Stimulated activated naive CD8-positive, alpha-beta T cell treated with anti-CD3 and anti-CD28 coated beads, Interleukin-15, Interleukin-2, amounts not matched to agents 100 U/mL and 50 U/mL, for 24 hours (primary cell): ENCODE measurements around the gene MRPL40.
"Not testable (repeated sequence)": the region's sequence is repeated elsewhere in the genome, so short reads cannot be mapped to it uniquely, and the experiment has no call there.

Experiments used
- ATAC-seq: fragments of 150-1000 bp; cut with Tn5 transposase; one replicate; pipeline ENCODE4 v1.10.0; 2021
- DNase-seq: peaks from one replicate; pipeline ENCODE4 v3.0.0; 2021

Gene MRPL40

DNA sequence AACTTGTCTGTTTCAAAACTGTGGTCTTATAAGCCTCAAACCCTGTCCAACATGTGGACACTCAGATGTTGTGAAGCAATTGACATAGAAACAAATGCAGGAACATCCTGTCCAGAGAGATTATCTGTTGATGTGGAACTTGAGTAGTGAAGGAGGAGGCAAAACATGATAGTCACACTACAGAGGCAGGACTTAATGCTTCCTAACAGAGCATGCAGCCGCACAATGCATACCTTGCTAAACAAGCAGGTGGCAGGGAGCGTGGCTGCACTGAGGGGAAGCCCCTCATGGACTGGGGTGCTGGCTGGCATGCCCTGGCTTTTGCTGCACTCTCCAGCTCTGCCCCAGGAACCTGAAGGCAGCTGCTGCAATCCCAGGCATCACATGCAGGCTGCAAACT lies 9.8 kb downstream of the MRPL40 start:
- DNase-seq (no peak), ATAC-seq (no peak)

DNA sequence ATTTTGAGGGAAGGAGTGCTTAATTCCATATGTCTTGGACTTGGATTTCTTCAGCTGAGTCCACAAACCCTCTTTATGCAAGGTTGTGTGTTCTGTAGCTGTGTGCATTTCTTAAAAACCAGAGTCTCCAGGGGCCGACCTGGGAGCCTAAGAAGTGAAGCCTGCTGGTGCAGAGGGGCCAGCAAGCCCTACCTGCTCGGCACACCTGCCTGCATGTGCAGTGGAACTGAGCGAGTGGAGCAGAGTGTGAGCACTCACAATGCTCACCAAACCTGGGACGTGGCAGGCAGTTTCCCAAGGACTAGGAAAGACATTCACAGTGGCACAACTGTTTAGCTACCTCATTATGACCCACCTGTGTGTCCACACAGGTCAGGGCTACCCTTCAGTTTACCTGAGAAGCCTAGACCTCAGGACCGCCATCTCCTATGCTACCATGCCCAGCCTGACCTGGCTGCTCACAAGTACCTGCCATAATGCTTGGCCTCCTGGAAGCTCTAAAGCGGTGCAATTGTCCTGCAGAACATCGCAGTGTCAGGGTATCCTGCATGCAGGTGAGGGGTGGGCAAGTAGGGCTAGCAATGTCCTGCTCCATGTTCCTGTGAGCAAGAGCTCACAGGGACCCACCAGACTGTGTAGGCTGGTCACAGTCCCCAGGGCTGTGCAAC lies 11.3 kb downstream of the MRPL40 start:
- no peak for ATAC-seq
- DNase-seq = no peak

DNA sequence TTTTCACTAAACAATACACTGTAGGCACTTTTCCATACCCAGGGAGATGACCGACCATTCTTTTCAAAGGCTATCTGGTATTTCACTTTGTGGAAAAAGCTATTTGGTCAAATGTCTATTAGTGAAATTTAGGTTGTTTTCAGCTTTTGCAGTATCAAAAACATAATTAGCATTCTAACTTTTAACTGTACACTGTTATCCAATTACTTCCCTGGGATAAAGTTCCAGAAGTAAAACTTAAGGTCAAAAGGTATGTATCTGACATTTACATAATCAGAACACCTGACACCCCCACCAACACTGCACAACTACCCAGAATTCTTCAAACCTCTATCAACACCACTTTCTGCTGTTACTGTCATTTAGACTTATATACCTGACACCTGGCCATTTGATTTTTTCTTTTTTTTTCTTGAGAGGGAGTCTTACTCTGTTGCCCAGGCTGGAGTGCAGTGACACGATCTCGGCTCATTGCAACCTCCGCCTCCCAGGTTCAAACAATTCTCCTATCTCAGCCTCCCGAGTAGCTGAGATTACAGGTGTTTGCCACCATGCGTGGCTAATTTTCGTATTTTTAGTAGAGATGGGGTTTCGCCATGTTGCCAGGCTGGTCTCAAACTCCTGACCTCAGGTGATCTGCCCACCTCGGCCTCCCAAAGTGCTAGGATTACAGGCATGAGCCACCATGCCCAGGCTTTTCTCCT lies 13.1 kb downstream of the MRPL40 start:
- not testable (repeated sequence) for DNase-seq, ATAC-seq

DNA sequence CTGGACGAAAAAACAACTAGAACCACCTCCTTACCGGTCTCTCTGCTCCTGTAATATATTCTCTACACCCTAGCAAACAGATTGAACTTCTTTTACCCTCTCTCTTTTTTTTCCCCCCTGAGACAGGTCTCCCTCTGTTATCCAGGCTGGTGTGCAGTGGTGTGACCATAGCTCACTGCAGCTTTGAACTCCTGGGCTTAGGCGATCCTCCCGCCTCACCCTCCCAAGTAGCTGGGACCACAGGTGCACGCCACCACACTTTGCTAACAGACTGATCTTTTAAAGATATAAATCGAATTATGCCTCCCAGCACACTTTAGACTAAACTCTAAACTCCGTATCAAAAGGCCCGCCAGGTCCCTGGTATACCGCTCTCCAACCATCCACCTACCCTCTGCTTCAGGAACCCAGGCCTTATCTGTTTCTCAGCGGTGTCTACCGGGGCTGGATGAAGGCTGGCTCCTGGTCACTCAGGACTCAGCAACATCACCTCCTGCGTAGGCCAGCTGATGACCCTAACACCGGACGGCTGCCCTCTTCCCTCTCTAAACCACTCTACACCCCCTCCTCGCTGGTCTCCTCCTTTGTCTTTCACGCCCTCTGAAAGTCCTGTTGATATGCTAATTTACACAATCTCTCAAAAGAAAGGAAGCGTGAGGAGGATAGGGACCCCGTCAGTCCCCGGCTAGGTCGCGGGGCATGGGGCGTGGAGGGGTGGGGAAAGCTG lies 14.4 kb downstream of the MRPL40 start:
- no peak for ATAC-seq
- no peak for DNase-seq

- ATAC-seq = peak; percentile 91
- peak; percentile 84 for DNase-seq
Observed at GRCh38 chr22:19447330-19448075, 15.2 kb downstream of the MRPL40 start, which contains the start of gene C22orf39. Gene C22orf39 (minus strand): TSS chr22:19447711. CDS start chr22:19447688, 23 bp downstream.

GRCh38 chr22:19448076-19448607 lies 15.8 kb downstream of the MRPL40 start:
- peak; percentile 17 for ATAC-seq

DNA sequence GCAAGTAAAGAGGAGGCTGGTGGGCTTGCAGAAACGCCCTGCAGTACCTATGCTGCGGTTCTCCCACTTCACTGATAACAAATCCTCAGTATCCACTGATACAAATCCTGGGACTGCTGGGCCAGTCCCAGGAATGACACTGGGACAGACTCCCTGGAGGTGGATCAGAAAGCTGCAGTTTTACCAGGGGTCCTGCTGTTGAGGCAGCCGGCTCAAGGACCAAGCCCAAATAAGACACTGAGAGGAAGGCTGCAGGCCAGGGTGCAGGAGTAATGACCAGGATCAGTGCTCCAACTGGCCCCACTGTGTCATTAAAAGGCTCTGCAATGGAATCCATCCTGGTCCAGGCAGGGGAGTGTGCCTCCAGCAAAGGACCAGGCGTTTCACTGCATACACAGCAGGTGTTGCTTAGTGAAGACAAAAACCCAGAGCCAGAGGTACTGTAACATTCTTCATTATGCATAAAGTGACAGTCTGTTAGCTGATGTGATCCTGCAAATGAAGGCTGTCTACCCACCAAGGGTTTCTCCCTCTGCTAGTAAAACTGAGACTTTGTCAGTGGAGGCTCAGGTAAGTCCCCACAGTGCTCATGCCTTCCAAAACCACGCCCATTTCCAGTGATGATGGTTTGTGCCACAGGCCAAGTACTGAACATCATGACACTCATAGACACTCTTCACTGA lies 16.5 kb downstream of the MRPL40 start:
- ATAC-seq (peak; percentile 62), DNase-seq (peak; percentile 47)

More at GRCh38 chr22:19448076-19448607, 15.8 kb downstream of the MRPL40 start:
- peak; percentile 27 for DNase-seq

DNA sequence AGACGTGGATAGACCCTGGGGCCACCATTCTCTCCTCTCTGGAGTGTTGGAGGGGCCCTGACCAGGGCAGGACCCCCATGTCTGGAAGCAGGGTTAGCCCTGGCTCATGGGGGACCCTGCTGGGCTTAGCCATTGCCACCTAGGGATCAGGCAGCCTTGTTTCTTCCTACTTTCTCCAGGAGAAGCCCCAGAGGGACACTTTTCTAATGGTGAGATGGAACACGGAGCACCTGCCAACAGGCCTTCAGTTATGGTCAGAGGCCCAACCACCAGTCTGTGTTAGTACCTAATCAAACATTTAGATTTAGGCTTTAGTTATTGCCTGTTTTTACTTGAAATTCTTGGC lies 17.1 kb downstream of the MRPL40 start:
- DNase-seq = no peak
- ATAC-seq = no peak

DNA sequence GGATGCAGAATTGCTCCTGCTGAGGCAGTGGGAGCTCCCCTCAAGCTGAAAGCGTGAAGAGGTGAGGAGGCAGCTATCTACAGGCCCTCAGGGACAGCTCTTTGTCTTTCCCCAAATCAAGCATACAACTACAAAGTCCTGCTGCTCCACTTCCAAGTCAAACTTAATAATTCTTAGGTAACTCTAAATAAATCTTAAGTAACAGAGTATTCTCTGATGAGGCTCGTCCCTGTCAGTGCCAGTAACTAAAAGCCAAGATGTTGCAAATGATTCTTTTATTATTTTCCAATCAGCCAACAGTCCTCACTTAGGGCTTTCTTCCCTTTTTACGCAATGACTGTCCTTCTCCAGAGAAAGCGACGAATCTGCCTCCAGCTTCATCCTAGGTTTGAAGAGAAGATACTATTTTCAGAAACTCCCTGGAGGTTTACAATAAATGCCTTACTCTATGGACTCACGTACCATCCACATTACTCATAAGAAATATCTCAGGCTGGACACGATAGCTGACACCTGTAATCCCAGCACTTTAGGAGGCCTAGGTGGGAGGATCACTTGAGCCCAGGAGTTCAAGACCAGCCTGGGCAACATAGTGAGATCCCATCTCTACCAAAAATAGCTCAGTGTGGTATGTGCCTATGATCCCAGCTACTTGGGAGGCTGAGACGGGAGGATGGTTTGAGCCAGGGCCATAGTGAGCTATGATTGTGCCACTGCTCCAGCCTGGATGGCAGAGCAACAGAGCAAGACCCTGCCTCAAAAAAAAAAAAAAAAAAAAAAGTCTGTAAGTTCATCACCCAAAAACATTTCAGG lies 18.2 kb downstream of the MRPL40 start:
- no peak for ATAC-seq
- DNase-seq = no peak

GRCh38 chr22:19451570-19451969 lies 19.2 kb downstream of the MRPL40 start:
- ATAC-seq = no peak
- no peak for DNase-seq

DNA sequence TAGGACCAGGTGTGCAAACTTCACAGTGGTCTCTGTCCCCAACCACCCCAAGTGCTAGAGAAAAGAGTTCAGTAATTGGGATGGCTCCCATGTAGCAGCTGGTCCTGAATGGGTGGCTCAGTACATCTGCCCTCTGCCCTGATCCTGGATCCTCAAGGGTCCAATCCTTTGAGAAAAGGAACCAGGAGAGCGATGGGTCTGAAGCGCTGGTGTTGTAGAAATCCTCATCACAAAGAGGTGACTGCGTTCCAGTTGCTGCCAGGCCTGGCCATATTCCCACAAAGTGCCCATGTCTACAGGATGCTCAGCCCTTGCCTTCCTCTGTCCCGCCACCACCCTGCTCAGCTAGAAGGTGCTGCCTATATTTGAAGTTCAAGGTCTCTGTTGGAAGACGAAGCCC lies 21.4 kb downstream of the MRPL40 start:
- no peak for DNase-seq
- no peak for ATAC-seq

GRCh38 chr22:19454156-19454555 lies 21.8 kb downstream of the MRPL40 start:
- ATAC-seq (no peak), DNase-seq (no peak)

DNA sequence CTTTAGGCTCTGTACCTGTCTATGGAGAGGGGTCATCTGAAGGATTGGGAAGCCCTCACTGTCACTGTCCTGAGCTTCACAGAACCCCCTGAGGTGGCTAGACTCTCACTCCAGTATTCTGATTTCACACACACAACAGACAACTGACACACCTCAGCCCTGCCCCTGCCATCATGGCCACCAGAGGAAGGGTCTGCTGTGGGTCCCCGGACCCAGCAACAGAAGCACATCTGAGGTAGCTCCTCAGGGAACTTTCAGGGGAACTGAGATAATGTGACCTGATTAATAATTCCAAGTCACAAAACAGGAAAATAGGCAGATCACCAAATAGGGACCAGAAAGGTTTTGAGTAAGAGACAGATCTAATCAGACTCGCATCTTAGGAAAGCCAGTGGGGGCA lies 22.7 kb downstream of the MRPL40 start:
- no peak for ATAC-seq
- DNase-seq = no peak

- ATAC-seq (no peak), DNase-seq (no peak)
Observed at GRCh38 chr22:19455585-19456370, 23.4 kb downstream of the MRPL40 start.

DNA sequence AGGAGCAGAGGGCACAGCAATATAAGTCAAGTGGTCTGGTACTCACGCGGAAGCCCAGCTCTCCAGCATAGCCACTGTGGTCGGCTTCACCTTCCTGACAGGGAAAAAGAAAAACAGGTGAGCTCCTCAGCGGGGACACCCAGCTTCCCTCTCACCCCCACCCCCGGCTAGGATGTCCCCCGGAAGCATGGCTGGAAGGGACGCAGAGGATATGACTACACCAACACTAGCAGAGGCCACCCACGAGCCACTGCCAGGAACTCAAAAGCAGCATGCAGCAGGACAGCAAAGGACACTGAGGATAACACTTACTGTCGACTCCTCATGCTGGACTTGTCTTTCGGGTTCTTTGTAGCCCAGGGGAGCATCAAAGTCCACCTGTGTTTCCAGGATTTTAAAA lies 24.2 kb downstream of the MRPL40 start:
- no peak for ATAC-seq
- DNase-seq = no peak

- ATAC-seq = peak; percentile 14
- no peak for DNase-seq
Observed at GRCh38 chr22:19457828-19458428, 25.6 kb downstream of the MRPL40 start.

GRCh38 chr22:19460036-19460435 lies 27.7 kb downstream of the MRPL40 start:
- ATAC-seq = no peak
- no peak for DNase-seq

DNA sequence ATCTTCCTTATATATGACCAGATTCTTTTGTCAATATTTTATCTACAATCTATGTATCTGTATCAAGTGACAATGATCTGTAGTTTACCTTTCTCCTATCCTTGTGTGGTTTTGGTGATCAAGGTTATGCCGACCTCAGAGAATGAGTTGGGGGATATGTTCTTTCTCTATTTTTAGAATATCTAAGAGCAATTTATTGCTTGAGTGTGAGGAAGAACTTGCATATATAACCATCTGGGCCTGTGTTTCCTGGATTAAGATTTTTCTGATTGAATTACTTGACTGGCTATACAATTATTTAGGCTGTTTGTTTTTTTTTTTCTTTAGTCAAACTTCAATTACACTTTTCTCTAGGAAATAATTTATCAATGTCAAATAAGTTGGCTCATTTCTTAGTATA lies 29.2 kb downstream of the MRPL40 start:
- ATAC-seq (no peak), DNase-seq (no peak)

DNA sequence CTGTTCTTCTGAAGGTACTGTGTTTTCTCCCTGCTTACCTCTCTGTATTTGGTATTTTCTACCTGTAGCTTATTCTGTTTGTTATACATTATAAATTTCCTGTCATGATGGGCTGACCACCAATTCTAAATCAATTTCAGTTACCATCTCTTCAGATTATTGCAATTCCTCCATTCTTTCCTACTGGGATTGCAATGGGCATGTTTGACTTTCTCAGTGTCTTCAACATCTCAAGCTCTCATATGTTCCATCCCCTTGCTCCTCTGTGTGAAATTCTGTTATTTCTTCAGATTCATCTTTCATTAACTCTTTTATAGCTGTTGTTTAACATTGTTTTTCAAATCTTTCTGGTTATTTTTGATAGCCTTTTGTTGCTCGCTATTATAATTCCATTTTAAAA lies 30.7 kb downstream of the MRPL40 start:
- DNase-seq = no peak
- no peak for ATAC-seq
